HepG2 (cell line): ENCODE measurements around the gene ZC3H4.

Experiments
- ARNT2 ChIP-seq: sonication (generic); formaldehyde crosslinking; IDR thresholded peaks from 2 replicates; pipeline ENCODE4 v1.8.0; 2022; ENCODE audit warnings: mild to moderate bottlenecking, low read depth, missing genetic modification reagents, moderate library complexity
- BRCA1 ChIP-seq: sonication (generic); formaldehyde crosslinking; IDR thresholded peaks from 2 replicates; pipeline ENCODE4 v1.4.0; 2020; ENCODE audit warnings: missing genetic modification reagents
- CAMTA2 ChIP-seq: sonication (generic); formaldehyde crosslinking; IDR thresholded peaks from 2 replicates; pipeline ENCODE4 v1.4.0; 2020; ENCODE audit warnings: mild to moderate bottlenecking, missing genetic modification reagents, borderline replicate concordance
- CHD4 ChIP-seq: fragments of 200-600 bp; sonication (generic); IDR thresholded peaks from 2 replicates; pipeline ENCODE4 v1.7.0; 2017; ENCODE audit warnings: mild to moderate bottlenecking, low read length, borderline replicate concordance
- CTCF ChIP-seq: sonication (generic); formaldehyde crosslinking; IDR thresholded peaks from 2 replicates; pipeline ENCODE4 v1.5.0; 2020; ENCODE audit warnings: mild to moderate bottlenecking, missing genetic modification reagents, moderate library complexity
- FOXM1 ChIP-seq: sonication (generic); formaldehyde crosslinking; IDR thresholded peaks from 2 replicates; pipeline ENCODE4 v1.5.0; 2020; ENCODE audit warnings: missing genetic modification reagents
- FOXP1 ChIP-seq, 2 experiments: fragments of 450-650 bp in 1 of 2; IDR thresholded peaks; 2 replicates each; pipeline ENCODE4 v1.6.1; 2017 to 2018; ENCODE audit warnings: antibody characterized with exemption in 1 of 2
- GRHL1 ChIP-seq: sonication (generic); formaldehyde crosslinking; conservative IDR thresholded peaks from 2 replicates; pipeline ENCODE4 v1.8.0; 2022; ENCODE audit warnings: missing genetic modification reagents
- IRF2 ChIP-seq: IDR thresholded peaks from 2 replicates; pipeline ENCODE4 v1.6.1; 2018; ENCODE audit warnings: missing genetic modification reagents, missing compliant biosample characterization
- PTBP1 ChIP-seq: fragments of 200-400 bp; formaldehyde crosslinking; IDR thresholded peaks from 2 replicates; pipeline ENCODE4 v1.6.1; 2018; ENCODE audit warnings: low read length, low read depth; ENCODE audit not compliant: poor library complexity, severe bottlenecking
- TBP ChIP-seq: sonication (generic); formaldehyde crosslinking; IDR thresholded peaks from 2 replicates; pipeline ENCODE4 v1.5.0; 2020; ENCODE audit warnings: missing genetic modification reagents
- TP53 ChIP-seq: sonication (generic); formaldehyde crosslinking; conservative IDR thresholded peaks from 2 replicates; pipeline ENCODE4 v1.4.0; 2020; ENCODE audit warnings: missing genetic modification reagents
- TF ChIP-seq, protein P1 (sequence below): sonication (generic); formaldehyde crosslinking; conservative IDR thresholded peaks from 2 replicates; pipeline ENCODE4 v1.8.0; 2022; ENCODE audit warnings: mild to moderate bottlenecking, moderate library complexity, missing genetic modification reagents

DNA sequence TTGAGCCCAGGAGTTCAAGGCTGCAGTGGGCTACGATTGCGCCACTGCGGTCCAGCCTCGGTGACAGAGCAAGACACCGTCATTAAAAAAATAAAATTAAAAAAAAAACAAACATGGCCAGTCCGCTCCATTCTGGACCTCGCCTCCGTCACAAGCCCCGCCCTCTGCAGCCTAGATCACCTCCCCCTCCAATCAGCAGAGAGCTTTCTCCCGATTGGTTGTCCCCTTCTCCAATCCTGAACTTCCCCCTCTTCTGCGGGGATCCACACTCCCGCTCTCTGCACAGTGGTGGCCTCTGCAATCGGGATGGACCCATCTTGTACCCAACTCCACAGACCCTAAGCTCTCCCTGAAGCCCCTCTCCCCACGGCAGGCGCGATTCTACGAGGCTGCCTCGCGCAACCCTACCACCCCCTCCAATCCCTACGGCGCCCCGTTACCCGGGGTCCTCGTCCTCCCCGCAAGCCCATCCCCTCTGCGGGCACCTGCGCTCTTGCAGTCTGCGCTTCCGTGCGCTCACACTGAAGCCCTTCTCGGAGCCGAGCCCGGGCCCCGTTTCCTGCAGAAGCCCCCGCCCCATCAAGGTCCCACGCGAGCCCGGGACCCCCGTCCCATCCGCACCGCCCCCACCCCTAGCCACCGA, 65.7 kb downstream of the ZC3H4 start:
- TF ChIP-seq GRHL1 (CRISPR knock-in tag) = no peak
- no peak for TF ChIP-seq CHD4
- no peak for TF ChIP-seq BRCA1 (CRISPR knock-in tag)
- no peak for TF ChIP-seq FOXM1 (CRISPR knock-in tag)
- TF ChIP-seq FOXP1 (IDR thresholded peaks at IDR 0.05) = no peak
- no peak for TF ChIP-seq FOXP1 (CRISPR knock-in tag; IDR thresholded peaks at IDR 0.05)
- TF ChIP-seq, protein P1, sequence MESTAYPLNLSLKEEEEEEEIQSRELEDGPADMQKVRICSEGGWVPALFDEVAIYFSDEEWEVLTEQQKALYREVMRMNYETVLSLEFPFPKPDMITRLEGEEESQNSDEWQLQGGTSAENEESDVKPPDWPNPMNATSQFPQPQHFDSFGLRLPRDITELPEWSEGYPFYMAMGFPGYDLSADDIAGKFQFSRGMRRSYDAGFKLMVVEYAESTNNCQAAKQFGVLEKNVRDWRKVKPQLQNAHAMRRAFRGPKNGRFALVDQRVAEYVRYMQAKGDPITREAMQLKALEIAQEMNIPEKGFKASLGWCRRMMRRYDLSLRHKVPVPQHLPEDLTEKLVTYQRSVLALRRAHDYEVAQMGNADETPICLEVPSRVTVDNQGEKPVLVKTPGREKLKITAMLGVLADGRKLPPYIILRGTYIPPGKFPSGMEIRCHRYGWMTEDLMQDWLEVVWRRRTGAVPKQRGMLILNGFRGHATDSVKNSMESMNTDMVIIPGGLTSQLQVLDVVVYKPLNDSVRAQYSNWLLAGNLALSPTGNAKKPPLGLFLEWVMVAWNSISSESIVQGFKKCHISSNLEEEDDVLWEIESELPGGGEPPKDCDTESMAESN (CRISPR knock-in tag) = no peak; the same call in 1 of the 2 replicates
- TF ChIP-seq IRF2 (CRISPR knock-in tag) = no peak
- TF ChIP-seq ARNT2 (CRISPR knock-in tag) = no peak
- no peak for TF ChIP-seq TP53 (CRISPR knock-in tag)
- TF ChIP-seq CTCF (CRISPR knock-in tag) = no peak
- no peak for TF ChIP-seq PTBP1
- TF ChIP-seq TBP (CRISPR knock-in tag) = no peak
- TF ChIP-seq CAMTA2 (CRISPR knock-in tag) = no peak
